CMK (cell line): ENCODE data around the gene NSF.
"Not testable (repeated sequence)": the region's sequence is repeated elsewhere in the genome, so short reads cannot be mapped to it uniquely, and the experiment has no call there.

Experiments used
- DNase-seq: peaks from one replicate; pipeline ENCODE4 v3.0.0-alpha.2; 2010; ENCODE audit warnings: low read depth

NSF gene

GRCh38 chr17:46590157-46591146, at the start of gene NSF:
TSS of gene NSF (plus strand) at chr17:46590669. CDS start at chr17:46590776, 107 bp downstream.
- not testable (repeated sequence) for DNase-seq

GRCh38 chr17:46548607-46549006, 41.9 kb upstream of the NSF start:
- DNase-seq, result not testable (repeated sequence)

- DNase-seq, result not testable (repeated sequence)
Observed at GRCh38 chr17:46559155-46559554, 31.3 kb upstream of the NSF start.

GRCh38 chr17:46560048-46560447, 30.4 kb upstream of the NSF start:
- not testable (repeated sequence) for DNase-seq

GRCh38 chr17:46566284-46566683, 24.2 kb upstream of the NSF start:
- not testable (repeated sequence) for DNase-seq

GRCh38 chr17:46566980-46567379, 23.5 kb upstream of the NSF start:
- DNase-seq, result not testable (repeated sequence)

GRCh38 chr17:46571796-46572195, 18.7 kb upstream of the NSF start:
- DNase-seq, result not testable (repeated sequence)

DNA sequence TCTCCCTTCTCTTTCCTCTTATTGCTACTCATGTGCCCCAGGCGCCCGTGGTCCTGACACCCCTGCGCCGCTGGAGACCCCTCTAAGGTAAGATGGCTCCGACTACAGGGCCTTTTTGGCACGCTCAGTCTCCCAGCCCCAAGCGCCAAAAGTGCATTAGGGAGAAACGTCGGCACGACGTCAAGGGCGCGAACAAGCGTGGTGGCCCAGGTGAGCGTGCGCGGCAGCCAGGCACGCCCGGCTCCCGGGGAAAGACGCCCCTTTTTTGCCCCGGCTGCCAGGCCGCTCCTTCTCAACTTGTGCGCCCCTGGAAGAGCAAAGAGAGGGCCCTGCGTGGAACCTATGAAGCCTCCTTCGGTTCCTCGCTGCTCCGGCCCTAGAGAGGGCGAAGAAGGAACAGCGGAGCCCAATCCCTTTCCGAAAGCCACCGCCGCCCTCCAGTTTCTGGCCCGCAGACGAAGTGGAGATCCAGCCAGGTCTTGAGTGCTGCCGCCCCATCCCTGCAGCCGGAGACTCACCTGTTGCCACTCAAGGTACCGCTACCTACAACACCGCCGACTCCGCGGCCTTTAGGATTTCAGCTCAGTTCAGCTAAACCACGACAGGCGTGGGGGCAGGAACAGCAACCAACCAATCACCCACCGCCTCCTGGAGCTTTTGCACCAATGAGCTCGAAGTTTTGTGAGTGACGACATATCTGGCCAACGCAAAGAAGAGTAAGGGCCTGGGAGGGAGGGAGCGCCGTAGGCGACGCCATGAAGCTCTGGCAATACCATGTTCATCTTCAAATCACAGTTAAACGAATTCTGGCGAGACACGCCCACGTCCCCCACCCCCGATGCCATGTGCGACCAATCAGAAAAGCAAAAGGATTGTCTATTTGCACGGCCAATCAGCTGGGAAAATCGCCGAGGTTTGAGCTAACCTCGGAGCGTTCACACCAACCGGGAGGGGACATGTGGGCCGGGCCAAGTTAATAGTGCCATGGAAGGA, 11.1 kb upstream of the NSF start, which contains the start of gene ARL17A:
Gene ARL17A, minus strand, starts transcription at position 609 of the 993 bp plus-strand sequence. CDS start 3,369 bp downstream, outside the sequence.
- not testable (repeated sequence) for DNase-seq

DNA sequence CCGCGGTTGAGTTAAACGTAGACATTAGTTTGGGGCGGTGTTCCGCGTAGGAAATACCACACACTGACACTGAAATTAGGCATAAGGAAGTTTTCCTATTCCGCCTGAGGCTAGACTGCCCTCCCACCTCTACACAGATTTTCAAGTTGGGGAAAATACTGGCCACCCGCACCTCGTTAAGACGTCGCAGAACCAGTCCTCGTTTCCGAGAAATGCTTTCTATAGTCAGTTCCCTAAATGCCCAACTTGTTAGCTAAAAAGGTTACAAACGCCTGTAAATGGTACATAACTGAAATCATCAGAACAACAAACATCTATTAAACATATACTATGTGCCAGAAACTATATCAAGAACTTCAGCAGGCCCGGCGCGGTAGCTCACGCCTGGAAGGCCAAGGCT, 10.4 kb upstream of the NSF start:
- DNase-seq, result not testable (repeated sequence)

DNA sequence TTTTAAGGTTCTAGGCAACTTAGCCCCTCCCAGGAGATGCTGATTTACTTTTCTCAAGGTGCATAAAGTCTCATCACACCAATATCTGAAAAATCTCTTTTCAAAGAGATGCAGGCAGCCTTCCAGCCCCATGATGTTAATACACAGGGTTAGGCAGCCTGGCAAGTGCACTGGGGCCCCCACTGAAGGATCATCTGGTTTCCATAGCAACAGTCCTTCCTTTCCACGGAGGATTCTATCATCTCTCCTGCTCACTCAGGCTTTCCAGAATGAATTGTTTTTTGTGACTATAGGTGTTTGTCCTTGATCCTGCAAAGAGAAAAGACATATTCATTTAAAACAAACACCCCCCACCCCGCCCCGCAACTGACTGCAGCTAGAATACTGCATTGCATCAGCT, 5.0 kb upstream of the NSF start:
- not testable (repeated sequence) for DNase-seq

- not testable (repeated sequence) for DNase-seq
Observed at GRCh38 chr17:46591332-46591731, 863 bp downstream of the NSF start.

DNA sequence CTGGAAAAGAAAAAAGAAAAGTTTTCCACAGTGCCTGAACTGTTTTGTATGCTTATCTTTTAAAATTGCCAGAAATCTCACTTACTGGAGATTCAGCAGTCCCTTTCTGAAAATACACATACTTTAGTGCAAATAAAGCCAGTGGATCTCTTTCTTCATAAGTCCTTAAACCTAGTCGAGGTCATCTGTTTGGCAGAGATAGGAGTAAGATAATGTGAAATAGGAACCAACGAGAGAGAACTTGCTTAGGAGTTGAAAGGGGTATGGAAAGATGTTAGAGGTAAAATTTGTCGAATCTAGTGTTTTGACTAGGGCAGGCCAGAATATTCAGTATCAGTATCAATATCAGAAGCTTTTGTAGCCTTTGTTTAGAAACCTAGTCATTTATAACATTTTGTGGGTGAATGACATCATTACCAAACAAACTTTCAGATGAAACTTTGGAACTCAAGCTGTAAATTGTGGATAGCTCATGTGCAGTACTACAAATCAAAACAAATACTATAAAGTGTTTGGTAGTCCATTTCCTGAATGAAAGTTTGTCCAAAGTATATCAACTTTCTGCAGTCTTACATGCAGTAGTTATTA, 8.0 kb downstream of the NSF start:
- DNase-seq, result not testable (repeated sequence)

GRCh38 chr17:46600767-46601166, 10.3 kb downstream of the NSF start:
- DNase-seq, result not testable (repeated sequence)

GRCh38 chr17:46603125-46603524, 12.7 kb downstream of the NSF start:
- not testable (repeated sequence) for DNase-seq

- DNase-seq, result not testable (repeated sequence)
Observed at GRCh38 chr17:46611304-46611703, 20.8 kb downstream of the NSF start.

GRCh38 chr17:46613876-46614275, 23.4 kb downstream of the NSF start:
- DNase-seq, result not testable (repeated sequence)

GRCh38 chr17:46617121-46617520, 26.7 kb downstream of the NSF start:
- DNase-seq, result not testable (repeated sequence)

- DNase-seq, result not testable (repeated sequence)
Observed at GRCh38 chr17:46618975-46619374, 28.5 kb downstream of the NSF start.

DNA sequence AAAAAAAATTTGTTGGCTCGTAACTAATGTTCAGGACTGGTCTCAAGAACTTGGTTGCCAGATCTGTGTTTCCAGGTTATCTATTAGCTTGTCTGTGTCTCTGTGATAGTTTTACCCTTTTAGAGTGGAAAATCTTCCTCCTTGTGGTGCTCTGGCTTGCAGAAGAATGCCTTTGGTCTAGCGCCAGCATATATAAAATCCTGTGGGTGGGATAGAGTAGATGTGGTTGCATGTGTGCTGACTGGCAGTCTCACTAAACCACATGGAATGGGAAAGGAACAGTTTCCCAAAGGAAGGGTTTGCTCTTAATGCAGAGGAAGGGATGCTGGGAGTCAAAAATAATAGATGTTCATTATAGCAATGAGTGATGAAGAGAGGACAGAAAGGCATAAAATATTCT, 33.3 kb downstream of the NSF start:
- not testable (repeated sequence) for DNase-seq

DNA sequence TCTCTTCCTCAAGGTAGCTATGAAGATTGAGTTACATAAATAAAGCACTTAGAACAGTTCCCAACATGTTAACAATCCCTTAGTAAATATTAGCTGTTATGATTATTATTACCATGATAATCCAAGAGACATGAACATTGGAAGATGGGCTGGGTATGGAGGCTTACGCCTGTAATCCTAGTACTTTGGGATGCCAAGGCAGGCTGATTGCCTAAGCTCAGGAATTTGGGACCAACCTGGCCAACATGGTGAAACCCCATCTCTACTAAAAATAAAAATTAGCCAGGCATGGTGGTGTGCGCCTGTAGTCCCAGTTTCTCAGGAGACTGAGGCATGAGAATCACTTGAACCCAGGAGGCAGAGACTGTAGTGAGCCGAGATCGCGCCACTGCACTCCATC, 34.3 kb downstream of the NSF start:
- not testable (repeated sequence) for DNase-seq

- not testable (repeated sequence) for DNase-seq
Observed at GRCh38 chr17:46627452-46627851, 37.0 kb downstream of the NSF start.
